SJSA1 (cell line): ENCODE measurements around the gene SCG5. TPM values are rescaled to one million over a fixed set of nuclear protein-coding genes. Genes with fewer than 3 reads are reported as not detected.

Experiments
- DNase-seq, 2 experiments: peaks; one replicate each; pipeline ENCODE4 v3.0.0-alpha.2; 2015 to 2020; ENCODE audit warnings: low spot score in 2 of 2, low read depth in 1 of 2
- H3K27ac ChIP-seq: fragments of 250-450 bp; sonication (Bioruptor Pico); 2 replicates; pipeline ENCODE4 v1.5.1; 2020; ENCODE audit warnings: mild to moderate bottlenecking, moderate library complexity
- H3K27me3 ChIP-seq: fragments of 250-450 bp; sonication (Bioruptor Pico); replicated peaks from 2 replicates; pipeline ENCODE4 v1.5.1; 2020; ENCODE audit warnings: mild to moderate bottlenecking, moderate library complexity
- H3K36me3 ChIP-seq: fragments of 250-450 bp; sonication (Bioruptor Pico); 2 replicates; pipeline ENCODE4 v1.5.1; 2020; ENCODE audit warnings: mild to moderate bottlenecking
- H3K4me1 ChIP-seq: fragments of 250-450 bp; sonication (Bioruptor Pico); replicated peaks from 2 replicates; pipeline ENCODE4 v1.6.1; 2021; ENCODE audit warnings: mild to moderate bottlenecking
- H3K4me3 ChIP-seq: fragments of 250-450 bp; sonication (Bioruptor Pico); 2 replicates; pipeline ENCODE4 v1.5.1; 2020; ENCODE audit warnings: mild to moderate bottlenecking
- H3K9me3 ChIP-seq: fragments of 250-450 bp; sonication (Bioruptor Pico); replicated peaks from 2 replicates; pipeline ENCODE4 v1.5.1; 2020; ENCODE audit warnings: mild to moderate bottlenecking
- total RNA-seq: library from RNA; depleted of rRNA; stranded (reverse); fragments of >200 nt; shearing (Covaris generic); gene quantifications from 2 replicates; pipeline ENCODE4 v1.2.3, GENCODE V29; 2014

SCG5 gene
- total RNA-seq, 1 experiment from 2014 or later = 0.87 TPM

DNA sequence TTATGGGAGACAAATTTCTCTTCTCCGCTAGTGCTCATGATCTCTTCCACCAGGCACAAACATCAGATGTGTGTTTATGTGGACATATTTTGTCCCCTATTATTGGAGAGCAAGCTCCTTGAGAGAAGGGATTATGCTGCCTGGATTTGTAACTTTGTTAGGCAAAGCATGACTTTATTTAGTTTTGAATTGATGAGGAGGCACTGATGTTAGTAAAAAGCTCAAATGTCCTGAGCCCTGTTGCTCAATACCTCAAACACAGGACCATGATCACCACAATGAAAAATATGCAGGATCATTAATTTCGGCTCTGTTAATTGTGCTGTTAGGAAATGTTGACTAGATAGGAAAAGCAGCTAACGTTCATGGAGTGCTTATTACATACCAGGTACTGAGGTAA, 29.1 kb downstream of the SCG5 start:
- Histone ChIP-seq H3K4me3 (no peak overlapping the region), H3K36me3 (no peaks in the 10 kb centered on the region), H3K27ac (peak overlapping the region; percentile 27; the same call in 1 of the 2 replicates), H3K4me1 (peaks cover 35% of the 10 kb centered on the region), H3K27me3 (no peaks in the 10 kb centered on the region), H3K9me3 (no peaks in the 10 kb centered on the region)
- no peak for DNase-seq

GRCh38 chr15:32671339-32672325, 30.1 kb downstream of the SCG5 start:
- Histone ChIP-seq H3K27me3 (no peaks in the 10 kb centered on the region), H3K4me1 (peaks cover 35% of the 10 kb centered on the region), H3K36me3 (no peaks in the 10 kb centered on the region), H3K4me3 (no peak overlapping the region), H3K9me3 (no peaks in the 10 kb centered on the region), H3K27ac (peak overlapping the region; percentile 38; the same call in 1 of the 2 replicates)
- DNase-seq = peak; percentile 50 to 62

- Histone ChIP-seq H3K4me3 (no peak overlapping the region), H3K36me3 (no peaks in the 10 kb centered on the region), H3K4me1 (peaks cover 32% of the 10 kb centered on the region), H3K27me3 (no peaks in the 10 kb centered on the region), H3K9me3 (no peaks in the 10 kb centered on the region), H3K27ac (no peak overlapping the region)
- DNase-seq = no peak
Observed at GRCh38 chr15:32674681-32675080, 33.2 kb downstream of the SCG5 start.

DNA sequence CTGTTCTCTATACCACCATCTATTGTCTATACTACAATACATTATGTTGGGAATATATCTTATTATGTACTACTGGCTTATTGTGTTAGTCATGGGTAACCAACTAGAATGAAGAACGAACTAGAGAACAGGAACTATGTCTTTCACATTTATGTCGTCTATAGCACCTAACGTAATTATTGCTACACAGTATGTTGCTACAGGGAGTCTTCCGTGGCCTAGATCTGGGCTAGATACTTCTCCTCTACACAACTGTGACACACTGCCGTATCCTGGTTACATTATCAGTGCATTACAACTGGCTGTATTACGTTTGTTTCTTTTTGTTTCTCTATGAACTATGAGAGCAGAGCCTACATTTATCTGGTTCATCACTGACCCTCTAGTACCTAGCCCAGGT, 34.0 kb downstream of the SCG5 start:
- H3K4me1 ChIP-seq = peaks cover 26% of the 10 kb centered on the region
- no peak for DNase-seq
- H3K27me3 ChIP-seq = no peaks in the 10 kb centered on the region
- no peak overlapping the region for H3K27ac ChIP-seq
- H3K36me3 ChIP-seq = no peaks in the 10 kb centered on the region
- H3K9me3 ChIP-seq = no peaks in the 10 kb centered on the region
- H3K4me3 ChIP-seq = no peak overlapping the region

DNA sequence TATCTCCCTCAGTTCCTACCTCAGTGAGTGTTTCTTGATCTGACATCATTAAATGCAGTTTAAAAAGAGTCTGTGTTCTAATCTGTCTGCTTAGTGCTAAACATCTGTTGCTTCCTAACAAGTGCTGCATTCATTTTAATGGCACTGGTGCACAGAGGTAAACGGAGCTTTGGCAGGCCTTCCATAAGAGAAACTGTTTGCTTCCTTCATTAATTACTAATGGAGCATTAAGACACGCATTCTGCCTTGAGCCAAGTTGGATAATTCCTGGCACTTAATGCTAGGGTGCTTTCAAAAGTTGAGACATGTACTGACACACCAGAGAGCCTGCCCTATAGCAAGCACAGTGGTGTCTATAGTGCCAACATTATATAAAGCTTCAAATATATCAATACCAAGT, 34.7 kb downstream of the SCG5 start:
- Histone ChIP-seq H3K4me1 (peaks cover 19% of the 10 kb centered on the region), H3K9me3 (no peaks in the 10 kb centered on the region), H3K4me3 (no peak overlapping the region), H3K27ac (no peak overlapping the region), H3K27me3 (no peaks in the 10 kb centered on the region), H3K36me3 (no peaks in the 10 kb centered on the region)
- no peak for DNase-seq

DNA sequence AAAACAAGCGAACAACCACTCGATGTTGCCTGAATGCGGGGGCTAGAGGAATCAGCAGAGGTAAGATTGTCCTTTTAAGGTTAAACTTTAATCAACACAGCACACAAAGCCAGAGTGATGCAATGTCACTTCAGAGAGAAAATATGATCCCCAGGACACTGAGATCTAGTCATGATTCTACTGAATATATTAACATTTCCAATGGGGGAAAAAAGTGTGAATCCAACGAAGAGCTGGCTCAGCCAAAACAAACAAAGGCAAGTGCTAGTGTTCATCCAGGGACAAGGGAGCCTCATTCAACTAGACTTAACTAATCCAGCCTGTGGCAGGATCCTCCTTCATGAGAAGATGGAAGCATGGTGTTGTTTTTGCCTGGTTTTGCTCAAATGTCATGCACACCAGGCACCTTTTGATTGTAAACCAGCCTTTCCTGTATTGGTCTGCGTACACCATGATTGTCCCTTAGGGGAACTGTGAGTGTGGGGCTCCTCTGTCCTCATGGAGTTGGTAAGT, 35.8 kb downstream of the SCG5 start:
- no peaks in the 10 kb centered on the region for H3K9me3 ChIP-seq
- H3K36me3 ChIP-seq = no peaks in the 10 kb centered on the region
- H3K27ac ChIP-seq = no peak overlapping the region
- no peak for DNase-seq
- H3K4me3 ChIP-seq = no peak overlapping the region
- no peaks in the 10 kb centered on the region for H3K27me3 ChIP-seq
- peaks cover 13% of the 10 kb centered on the region for H3K4me1 ChIP-seq

GRCh38 chr15:32679298-32679690, 37.8 kb downstream of the SCG5 start:
- Histone ChIP-seq H3K27me3 (no peaks in the 10 kb centered on the region), H3K4me1 (peaks cover 32% of the 10 kb centered on the region), H3K4me3 (no peak overlapping the region), H3K9me3 (no peaks in the 10 kb centered on the region), H3K36me3 (no peaks in the 10 kb centered on the region), H3K27ac (no peak overlapping the region)
- no peak for DNase-seq

DNA sequence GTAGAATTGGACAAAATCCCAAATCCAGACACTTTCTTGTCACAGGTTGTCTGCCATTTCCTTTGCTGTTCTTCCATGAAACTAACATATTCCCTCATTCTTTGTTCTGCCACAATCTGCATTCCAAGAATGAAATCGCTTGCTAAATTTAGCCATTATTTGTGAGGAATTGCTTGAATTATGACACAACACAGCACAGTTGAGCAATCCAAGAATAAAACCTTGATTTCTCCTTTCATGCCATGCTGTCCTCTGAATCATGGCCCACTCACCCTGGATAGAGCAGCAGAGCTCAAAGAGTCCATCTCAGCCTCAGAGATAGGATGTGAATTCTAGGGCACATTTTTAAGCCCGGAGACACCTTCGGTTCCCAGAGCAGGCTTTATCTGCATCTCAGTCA, 41.1 kb downstream of the SCG5 start:
- Histone ChIP-seq H3K9me3 (no peaks in the 10 kb centered on the region), H3K36me3 (no peaks in the 10 kb centered on the region), H3K4me3 (no peak overlapping the region), H3K27ac (peak overlapping the region; percentile 73), H3K27me3 (no peaks in the 10 kb centered on the region), H3K4me1 (peaks cover 50% of the 10 kb centered on the region)
- peak; percentile 59 to 71 for DNase-seq

DNA sequence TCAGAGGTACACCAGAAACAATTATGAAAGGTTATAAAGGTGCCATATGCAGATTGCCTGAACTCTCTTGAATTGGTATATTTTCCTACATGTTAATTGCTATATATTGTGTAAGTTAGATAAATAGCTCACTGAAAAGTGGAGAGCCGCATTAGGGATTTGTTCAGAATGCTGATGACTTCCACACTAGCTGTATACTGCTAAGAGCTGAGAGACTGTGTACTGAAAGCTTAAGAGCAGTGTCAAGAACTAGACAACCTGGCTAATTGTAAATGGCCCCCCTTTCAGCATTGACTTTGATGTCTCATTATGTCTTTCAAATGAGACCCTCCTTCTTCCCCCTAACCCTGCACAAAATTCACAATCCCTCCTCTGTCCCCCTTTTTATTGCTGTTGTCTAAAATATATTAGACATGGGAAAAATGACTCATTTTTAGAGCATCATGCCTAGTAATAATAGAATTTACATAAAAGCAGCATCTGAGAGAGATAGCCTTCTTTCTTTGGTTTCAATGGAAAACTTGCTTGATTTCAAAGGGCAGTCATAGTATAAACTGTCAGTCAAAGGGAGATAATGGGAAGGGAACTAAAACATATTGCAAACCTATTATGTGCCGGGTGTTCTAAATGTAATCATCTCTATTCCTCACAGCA, 41.6 kb downstream of the SCG5 start:
- Histone ChIP-seq H3K4me1 (peaks cover 56% of the 10 kb centered on the region), H3K9me3 (no peaks in the 10 kb centered on the region), H3K27ac (peak overlapping the region; percentile 73), H3K36me3 (no peaks in the 10 kb centered on the region), H3K27me3 (no peaks in the 10 kb centered on the region), H3K4me3 (no peak overlapping the region)
- no peak for DNase-seq

DNA sequence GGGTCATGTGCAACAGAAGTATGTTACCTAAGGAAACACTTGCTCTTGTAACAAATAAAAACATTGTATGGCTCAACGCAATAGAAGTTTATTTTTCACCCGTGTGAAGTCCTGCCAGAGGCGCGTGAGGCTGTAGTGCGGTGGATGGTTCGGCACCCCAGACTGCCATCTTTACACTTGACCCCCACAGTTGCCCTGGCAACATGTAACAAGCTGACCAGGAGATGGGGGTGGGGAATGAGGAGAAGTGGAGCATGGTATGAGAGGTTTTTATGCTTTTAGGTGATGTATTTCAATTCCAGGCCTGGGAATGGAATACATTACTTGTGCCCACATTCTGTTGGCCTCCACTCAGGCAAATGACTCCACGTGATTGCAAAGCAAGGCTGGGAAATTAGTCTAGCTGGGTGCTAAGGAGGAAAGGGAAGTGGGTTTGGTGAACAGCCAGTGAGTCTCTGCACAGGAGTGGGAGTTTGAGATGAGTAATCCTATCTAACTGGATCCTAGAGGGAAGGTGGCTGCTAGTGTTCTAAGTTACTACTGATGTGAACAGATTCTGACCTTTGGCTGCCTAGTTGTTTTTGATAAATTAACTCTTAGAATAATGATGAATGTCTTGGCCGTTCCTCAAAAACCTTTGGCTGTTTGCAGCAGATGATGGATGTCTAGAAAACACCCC, 42.5 kb downstream of the SCG5 start:
- Histone ChIP-seq H3K27me3 (no peaks in the 10 kb centered on the region), H3K36me3 (no peaks in the 10 kb centered on the region), H3K4me1 (peaks cover 60% of the 10 kb centered on the region), H3K9me3 (no peaks in the 10 kb centered on the region), H3K4me3 (no peak overlapping the region), H3K27ac (peak overlapping the region; percentile 73)
- DNase-seq = no peak

- Histone ChIP-seq H3K4me1 (peaks cover 65% of the 10 kb centered on the region), H3K36me3 (no peaks in the 10 kb centered on the region), H3K27me3 (no peaks in the 10 kb centered on the region), H3K9me3 (no peaks in the 10 kb centered on the region), H3K27ac (no peak overlapping the region), H3K4me3 (no peak overlapping the region)
- DNase-seq = no peak
Observed at GRCh38 chr15:32685576-32685975, 44.1 kb downstream of the SCG5 start.

DNA sequence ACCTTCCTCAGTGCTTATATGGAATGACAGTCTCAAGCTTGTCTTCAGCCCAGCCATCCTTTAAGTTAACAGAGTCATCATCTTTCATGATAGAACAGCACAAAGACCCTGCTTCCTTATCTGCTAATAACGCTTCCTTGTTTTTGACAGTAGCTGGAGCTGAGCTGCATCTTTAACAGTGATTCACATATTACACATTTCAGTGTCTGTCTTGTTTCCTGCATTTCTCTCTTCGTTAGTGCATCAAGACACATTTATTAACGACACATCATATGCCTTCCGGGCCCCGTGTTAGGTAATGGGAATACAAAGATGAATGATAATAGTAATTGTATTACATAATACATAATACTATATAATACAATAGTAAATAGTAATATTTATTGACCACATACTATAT, 46.0 kb downstream of the SCG5 start:
- no peaks in the 10 kb centered on the region for H3K36me3 ChIP-seq
- H3K27me3 ChIP-seq = no peaks in the 10 kb centered on the region
- H3K27ac ChIP-seq = peak overlapping the region; percentile 23
- no peak overlapping the region for H3K4me3 ChIP-seq
- H3K9me3 ChIP-seq = no peaks in the 10 kb centered on the region
- no peak for DNase-seq
- H3K4me1 ChIP-seq = peaks cover 70% of the 10 kb centered on the region

DNA sequence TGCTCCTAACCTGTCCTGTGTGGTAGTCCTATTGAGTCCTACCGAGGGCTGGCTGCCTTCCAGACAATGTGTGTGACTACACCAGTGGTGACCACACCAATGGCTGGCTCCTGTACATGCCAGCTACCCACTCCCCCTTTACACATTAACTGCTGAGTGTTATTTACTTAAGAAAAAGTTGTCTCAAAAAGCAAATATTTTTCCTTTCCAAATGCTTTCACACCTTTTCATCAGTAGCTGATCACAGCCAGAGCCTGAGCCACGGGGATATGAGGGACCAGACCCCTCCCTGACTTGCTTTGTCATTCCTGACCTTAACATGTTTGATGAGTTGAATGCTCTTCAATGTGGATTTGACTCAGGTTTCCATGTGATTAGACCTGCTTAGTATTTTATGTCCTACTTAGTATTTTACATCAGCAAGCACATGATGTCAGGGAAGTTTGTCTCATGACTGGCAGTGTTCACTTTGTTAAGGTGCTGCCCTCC, 46.7 kb downstream of the SCG5 start:
- peak; percentile 50 to 76 for DNase-seq
- Histone ChIP-seq H3K4me3 (no peak overlapping the region), H3K36me3 (no peaks in the 10 kb centered on the region), H3K4me1 (peaks cover 63% of the 10 kb centered on the region), H3K27me3 (no peaks in the 10 kb centered on the region), H3K9me3 (no peaks in the 10 kb centered on the region), H3K27ac (peak overlapping the region; percentile 23; the same call in 1 of the 2 replicates)
